ENCODE data around the gene UFSP1.

DNA sequence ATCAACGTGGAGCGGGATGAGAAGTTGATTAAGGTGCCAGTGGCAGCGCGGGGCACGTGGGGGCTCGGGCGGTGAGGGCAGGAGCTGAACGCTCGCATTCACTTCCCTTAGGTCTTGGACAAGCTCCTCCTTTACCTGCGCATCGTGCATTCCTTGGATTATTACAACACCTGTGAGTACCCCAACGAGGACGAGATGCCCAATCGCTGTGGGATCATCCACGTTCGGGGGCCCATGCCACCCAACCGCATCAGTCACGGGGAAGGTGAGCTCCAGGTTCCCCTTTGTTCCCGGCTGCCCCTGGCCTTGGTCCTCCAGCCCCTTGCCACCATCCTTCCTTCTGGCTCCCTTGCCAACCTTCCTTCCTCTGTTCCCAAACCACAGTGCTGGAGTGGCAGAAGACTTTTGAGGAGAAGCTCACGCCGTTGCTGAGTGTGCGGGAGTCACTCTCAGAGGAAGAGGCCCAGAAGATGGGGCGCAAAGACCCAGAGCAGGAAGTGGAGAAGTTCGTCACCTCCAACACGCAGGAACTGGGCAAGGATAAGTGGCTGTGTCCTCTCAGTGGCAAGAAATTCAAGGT lies 2.5 kb downstream of the UFSP1 start:
- TF ChIP-seq, protein P1, sequence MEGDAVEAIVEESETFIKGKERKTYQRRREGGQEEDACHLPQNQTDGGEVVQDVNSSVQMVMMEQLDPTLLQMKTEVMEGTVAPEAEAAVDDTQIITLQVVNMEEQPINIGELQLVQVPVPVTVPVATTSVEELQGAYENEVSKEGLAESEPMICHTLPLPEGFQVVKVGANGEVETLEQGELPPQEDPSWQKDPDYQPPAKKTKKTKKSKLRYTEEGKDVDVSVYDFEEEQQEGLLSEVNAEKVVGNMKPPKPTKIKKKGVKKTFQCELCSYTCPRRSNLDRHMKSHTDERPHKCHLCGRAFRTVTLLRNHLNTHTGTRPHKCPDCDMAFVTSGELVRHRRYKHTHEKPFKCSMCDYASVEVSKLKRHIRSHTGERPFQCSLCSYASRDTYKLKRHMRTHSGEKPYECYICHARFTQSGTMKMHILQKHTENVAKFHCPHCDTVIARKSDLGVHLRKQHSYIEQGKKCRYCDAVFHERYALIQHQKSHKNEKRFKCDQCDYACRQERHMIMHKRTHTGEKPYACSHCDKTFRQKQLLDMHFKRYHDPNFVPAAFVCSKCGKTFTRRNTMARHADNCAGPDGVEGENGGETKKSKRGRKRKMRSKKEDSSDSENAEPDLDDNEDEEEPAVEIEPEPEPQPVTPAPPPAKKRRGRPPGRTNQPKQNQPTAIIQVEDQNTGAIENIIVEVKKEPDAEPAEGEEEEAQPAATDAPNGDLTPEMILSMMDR (IDR thresholded peaks at IDR 0.05 in 2 of 3, conservative IDR thresholded peaks at IDR 0.05 in 1 of 3; ENCODE audit: borderline replicate concordance in 1 of 3, insufficient read depth in 1 of 3, low read depth in 2 of 3, low read length in 2 of 3) = no peak
- TF ChIP-seq, protein P2, sequence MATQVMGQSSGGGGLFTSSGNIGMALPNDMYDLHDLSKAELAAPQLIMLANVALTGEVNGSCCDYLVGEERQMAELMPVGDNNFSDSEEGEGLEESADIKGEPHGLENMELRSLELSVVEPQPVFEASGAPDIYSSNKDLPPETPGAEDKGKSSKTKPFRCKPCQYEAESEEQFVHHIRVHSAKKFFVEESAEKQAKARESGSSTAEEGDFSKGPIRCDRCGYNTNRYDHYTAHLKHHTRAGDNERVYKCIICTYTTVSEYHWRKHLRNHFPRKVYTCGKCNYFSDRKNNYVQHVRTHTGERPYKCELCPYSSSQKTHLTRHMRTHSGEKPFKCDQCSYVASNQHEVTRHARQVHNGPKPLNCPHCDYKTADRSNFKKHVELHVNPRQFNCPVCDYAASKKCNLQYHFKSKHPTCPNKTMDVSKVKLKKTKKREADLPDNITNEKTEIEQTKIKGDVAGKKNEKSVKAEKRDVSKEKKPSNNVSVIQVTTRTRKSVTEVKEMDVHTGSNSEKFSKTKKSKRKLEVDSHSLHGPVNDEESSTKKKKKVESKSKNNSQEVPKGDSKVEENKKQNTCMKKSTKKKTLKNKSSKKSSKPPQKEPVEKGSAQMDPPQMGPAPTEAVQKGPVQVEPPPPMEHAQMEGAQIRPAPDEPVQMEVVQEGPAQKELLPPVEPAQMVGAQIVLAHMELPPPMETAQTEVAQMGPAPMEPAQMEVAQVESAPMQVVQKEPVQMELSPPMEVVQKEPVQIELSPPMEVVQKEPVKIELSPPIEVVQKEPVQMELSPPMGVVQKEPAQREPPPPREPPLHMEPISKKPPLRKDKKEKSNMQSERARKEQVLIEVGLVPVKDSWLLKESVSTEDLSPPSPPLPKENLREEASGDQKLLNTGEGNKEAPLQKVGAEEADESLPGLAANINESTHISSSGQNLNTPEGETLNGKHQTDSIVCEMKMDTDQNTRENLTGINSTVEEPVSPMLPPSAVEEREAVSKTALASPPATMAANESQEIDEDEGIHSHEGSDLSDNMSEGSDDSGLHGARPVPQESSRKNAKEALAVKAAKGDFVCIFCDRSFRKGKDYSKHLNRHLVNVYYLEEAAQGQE (IDR thresholded peaks at IDR 0.05; ENCODE audit: low read depth) = no peak
